ENCODE data around the gene LRRC57.

Gene LRRC57

DNA sequence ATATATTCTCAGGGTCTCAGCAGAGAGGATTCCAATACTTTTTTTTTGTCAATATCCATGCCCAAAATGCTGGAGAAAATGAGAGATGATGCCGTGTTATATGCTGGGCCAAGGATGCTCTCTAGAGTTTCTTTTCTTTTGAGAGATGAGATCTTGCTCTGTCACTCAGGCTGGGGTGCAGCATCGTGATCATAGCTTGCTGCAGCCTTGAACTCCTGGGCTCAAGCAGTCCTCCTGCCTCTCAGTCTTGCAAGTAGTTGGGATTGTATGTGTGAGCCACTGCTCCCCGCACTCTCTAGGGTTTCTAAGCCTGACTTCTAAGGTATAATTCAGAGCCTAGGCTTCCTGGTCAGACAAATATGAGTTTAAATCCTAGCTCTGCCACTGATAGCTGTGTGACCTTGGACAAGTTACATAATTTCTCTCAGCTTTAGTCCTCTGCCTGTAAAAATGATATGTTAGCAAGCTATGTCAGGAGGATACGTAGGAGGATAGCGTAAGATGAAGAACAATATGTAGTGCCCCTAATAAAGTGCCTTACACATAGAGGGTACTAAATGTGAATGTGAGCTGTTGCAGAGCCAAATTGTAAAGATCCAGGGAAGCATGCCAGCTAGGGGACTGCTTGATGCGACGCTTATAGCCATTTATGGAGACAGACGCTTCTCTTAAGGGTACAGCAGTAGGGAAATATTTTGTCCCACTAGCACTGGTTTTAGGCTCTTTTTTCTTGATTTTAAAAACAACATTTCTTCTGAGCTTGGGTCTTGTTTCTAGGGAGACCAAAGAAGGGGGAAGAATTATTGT lies 34.2 kb upstream of the LRRC57 start:
- ATAC-seq, result no peak
- TF ChIP-seq, protein P1, sequence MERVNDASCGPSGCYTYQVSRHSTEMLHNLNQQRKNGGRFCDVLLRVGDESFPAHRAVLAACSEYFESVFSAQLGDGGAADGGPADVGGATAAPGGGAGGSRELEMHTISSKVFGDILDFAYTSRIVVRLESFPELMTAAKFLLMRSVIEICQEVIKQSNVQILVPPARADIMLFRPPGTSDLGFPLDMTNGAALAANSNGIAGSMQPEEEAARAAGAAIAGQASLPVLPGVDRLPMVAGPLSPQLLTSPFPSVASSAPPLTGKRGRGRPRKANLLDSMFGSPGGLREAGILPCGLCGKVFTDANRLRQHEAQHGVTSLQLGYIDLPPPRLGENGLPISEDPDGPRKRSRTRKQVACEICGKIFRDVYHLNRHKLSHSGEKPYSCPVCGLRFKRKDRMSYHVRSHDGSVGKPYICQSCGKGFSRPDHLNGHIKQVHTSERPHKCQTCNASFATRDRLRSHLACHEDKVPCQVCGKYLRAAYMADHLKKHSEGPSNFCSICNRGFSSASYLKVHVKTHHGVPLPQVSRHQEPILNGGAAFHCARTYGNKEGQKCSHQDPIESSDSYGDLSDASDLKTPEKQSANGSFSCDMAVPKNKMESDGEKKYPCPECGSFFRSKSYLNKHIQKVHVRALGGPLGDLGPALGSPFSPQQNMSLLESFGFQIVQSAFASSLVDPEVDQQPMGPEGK (CRISPR knock-in tag; IDR thresholded peaks at IDR 0.05; ENCODE audit: borderline replicate concordance), result no peak
- no peak for TF ChIP-seq ZC3H10 (CRISPR knock-in tag; IDR thresholded peaks at IDR 0.05)
- TF ChIP-seq ZNF8 (CRISPR knock-in tag; IDR thresholded peaks at IDR 0.05), result no peak
- TF ChIP-seq ZFP3 (CRISPR knock-in tag; IDR thresholded peaks at IDR 0.05), result no peak
- TF ChIP-seq RARB (CRISPR knock-in tag; IDR thresholded peaks at IDR 0.05), result no peak
- TF ChIP-seq, protein P2, sequence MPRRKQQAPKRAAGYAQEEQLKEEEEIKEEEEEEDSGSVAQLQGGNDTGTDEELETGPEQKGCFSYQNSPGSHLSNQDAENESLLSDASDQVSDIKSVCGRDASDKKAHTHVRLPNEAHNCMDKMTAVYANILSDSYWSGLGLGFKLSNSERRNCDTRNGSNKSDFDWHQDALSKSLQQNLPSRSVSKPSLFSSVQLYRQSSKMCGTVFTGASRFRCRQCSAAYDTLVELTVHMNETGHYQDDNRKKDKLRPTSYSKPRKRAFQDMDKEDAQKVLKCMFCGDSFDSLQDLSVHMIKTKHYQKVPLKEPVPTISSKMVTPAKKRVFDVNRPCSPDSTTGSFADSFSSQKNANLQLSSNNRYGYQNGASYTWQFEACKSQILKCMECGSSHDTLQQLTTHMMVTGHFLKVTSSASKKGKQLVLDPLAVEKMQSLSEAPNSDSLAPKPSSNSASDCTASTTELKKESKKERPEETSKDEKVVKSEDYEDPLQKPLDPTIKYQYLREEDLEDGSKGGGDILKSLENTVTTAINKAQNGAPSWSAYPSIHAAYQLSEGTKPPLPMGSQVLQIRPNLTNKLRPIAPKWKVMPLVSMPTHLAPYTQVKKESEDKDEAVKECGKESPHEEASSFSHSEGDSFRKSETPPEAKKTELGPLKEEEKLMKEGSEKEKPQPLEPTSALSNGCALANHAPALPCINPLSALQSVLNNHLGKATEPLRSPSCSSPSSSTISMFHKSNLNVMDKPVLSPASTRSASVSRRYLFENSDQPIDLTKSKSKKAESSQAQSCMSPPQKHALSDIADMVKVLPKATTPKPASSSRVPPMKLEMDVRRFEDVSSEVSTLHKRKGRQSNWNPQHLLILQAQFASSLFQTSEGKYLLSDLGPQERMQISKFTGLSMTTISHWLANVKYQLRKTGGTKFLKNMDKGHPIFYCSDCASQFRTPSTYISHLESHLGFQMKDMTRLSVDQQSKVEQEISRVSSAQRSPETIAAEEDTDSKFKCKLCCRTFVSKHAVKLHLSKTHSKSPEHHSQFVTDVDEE (CRISPR knock-in tag; IDR thresholded peaks at IDR 0.05), result no peak
- no peak for TF ChIP-seq ARNTL (CRISPR knock-in tag; IDR thresholded peaks at IDR 0.05; ENCODE audit: borderline replicate concordance, low read depth)
- no peak for TF ChIP-seq SNAI2 (CRISPR knock-in tag; IDR thresholded peaks at IDR 0.05)
- TF ChIP-seq ESRRG (CRISPR knock-in tag; IDR thresholded peaks at IDR 0.05), result no peak
- TF ChIP-seq, protein P3, sequence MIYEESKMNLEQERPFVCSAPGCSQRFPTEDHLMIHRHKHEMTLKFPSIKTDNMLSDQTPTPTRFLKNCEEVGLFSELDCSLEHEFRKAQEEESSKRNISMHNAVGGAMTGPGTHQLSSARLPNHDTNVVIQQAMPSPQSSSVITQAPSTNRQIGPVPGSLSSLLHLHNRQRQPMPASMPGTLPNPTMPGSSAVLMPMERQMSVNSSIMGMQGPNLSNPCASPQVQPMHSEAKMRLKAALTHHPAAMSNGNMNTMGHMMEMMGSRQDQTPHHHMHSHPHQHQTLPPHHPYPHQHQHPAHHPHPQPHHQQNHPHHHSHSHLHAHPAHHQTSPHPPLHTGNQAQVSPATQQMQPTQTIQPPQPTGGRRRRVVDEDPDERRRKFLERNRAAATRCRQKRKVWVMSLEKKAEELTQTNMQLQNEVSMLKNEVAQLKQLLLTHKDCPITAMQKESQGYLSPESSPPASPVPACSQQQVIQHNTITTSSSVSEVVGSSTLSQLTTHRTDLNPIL (CRISPR knock-in tag; IDR thresholded peaks at IDR 0.05; ENCODE audit: low read depth), result no peak
- no peak for TF ChIP-seq ZFP30 (CRISPR knock-in tag; IDR thresholded peaks at IDR 0.05)
- no peak for TF ChIP-seq ISL1 (CRISPR knock-in tag; IDR thresholded peaks at IDR 0.05)
- no peak for TF ChIP-seq TOX (CRISPR knock-in tag; IDR thresholded peaks at IDR 0.05; ENCODE audit: borderline replicate concordance)
- no peak for TF ChIP-seq ZNF70 (CRISPR knock-in tag; IDR thresholded peaks at IDR 0.05)
- TF ChIP-seq BACH2 (CRISPR knock-in tag; IDR thresholded peaks at IDR 0.05; ENCODE audit: borderline replicate concordance), result no peak
- TF ChIP-seq, protein P4, sequence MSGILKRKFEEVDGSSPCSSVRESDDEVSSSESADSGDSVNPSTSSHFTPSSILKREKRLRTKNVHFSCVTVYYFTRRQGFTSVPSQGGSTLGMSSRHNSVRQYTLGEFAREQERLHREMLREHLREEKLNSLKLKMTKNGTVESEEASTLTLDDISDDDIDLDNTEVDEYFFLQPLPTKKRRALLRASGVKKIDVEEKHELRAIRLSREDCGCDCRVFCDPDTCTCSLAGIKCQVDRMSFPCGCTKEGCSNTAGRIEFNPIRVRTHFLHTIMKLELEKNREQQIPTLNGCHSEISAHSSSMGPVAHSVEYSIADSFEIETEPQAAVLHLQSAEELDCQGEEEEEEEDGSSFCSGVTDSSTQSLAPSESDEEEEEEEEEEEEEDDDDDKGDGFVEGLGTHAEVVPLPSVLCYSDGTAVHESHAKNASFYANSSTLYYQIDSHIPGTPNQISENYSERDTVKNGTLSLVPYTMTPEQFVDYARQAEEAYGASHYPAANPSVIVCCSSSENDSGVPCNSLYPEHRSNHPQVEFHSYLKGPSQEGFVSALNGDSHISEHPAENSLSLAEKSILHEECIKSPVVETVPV (CRISPR knock-in tag; IDR thresholded peaks at IDR 0.05), result no peak

DNA sequence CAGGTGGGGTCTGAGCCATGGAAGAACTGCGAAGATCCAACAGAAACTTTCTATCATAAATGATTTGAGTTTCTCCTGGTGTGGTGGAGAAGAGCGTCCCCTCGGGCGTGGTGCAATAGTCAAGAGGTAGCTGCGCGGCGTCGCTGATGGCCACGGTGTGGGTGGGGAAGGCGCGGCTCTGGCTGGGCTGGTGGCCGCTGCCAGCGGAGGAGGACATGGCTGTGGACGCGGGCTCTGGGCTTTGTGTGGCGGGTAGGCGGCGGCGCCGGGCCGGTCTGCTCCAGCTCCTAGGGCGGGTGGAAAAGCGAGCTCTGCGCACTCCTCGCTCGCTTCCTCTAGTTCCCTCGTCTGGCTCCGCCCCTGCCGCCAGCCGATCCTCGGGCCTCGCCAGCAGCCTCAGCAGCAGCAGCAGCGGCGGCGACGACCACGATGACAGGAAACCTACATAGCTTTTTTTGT lies 32.7 kb upstream of the LRRC57 start:
- ATAC-seq, result peak; percentile 99
- TF ChIP-seq ZFP3 (CRISPR knock-in tag; IDR thresholded peaks at IDR 0.05) (peak; percentile 23; the same call in 1 of the 2 replicates), ARNTL (CRISPR knock-in tag; IDR thresholded peaks at IDR 0.05; ENCODE audit: borderline replicate concordance, low read depth) (no peak)

DNA sequence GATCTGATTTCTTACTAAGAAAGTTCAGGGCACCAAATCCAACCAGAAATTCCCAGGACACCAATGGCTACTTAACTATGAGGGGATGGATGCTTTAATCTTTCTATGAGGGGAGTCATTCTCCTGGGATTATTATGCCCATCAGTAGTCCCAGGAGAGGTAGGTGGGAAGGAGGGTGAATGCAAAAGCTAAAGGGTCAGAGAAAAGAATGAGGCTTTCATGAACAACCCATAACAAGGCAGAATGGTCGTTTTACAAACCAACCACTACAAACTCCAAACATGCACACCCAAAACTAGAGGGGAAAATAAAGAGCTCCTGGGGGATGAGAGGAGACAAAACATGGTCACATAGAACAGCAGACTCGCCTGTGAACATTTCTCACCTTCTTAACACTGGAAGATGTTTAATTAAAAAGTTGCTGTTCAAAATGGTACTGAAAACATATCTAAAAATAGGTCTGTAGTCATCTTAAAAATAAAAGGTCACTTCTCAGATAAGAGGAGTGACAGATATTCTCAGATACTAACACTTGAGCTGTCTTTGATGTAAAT lies 30.5 kb upstream of the LRRC57 start:
- TF ChIP-seq, protein P2 (CRISPR knock-in tag; IDR thresholded peaks at IDR 0.05), result no peak
- no peak for TF ChIP-seq TCF4 (CRISPR knock-in tag; IDR thresholded peaks at IDR 0.05; ENCODE audit: borderline replicate concordance)
- TF ChIP-seq, protein P1 (CRISPR knock-in tag; IDR thresholded peaks at IDR 0.05; ENCODE audit: borderline replicate concordance), result no peak
- no peak for TF ChIP-seq ZFP3 (CRISPR knock-in tag; IDR thresholded peaks at IDR 0.05)
- TF ChIP-seq TOX (CRISPR knock-in tag; IDR thresholded peaks at IDR 0.05; ENCODE audit: borderline replicate concordance), result no peak
- TF ChIP-seq SNAI2 (CRISPR knock-in tag; IDR thresholded peaks at IDR 0.05), result no peak
- no peak for TF ChIP-seq ZNF565 (CRISPR knock-in tag; conservative IDR thresholded peaks at IDR 0.05; ENCODE audit: low read depth)
- no peak for TF ChIP-seq ESRRG (CRISPR knock-in tag; IDR thresholded peaks at IDR 0.05)
- TF ChIP-seq, protein P5, sequence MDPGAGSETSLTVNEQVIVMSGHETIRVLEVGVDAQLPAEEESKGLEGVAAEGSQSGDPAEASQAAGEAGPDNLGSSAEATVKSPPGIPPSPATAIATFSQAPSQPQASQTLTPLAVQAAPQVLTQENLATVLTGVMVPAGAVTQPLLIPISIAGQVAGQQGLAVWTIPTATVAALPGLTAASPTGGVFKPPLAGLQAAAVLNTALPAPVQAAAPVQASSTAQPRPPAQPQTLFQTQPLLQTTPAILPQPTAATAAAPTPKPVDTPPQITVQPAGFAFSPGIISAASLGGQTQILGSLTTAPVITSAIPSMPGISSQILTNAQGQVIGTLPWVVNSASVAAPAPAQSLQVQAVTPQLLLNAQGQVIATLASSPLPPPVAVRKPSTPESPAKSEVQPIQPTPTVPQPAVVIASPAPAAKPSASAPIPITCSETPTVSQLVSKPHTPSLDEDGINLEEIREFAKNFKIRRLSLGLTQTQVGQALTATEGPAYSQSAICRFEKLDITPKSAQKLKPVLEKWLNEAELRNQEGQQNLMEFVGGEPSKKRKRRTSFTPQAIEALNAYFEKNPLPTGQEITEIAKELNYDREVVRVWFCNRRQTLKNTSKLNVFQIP (CRISPR knock-in tag; IDR thresholded peaks at IDR 0.05; ENCODE audit: borderline replicate concordance, low read depth), result no peak
- no peak for TF ChIP-seq ZC3H10 (CRISPR knock-in tag; IDR thresholded peaks at IDR 0.05)
- no peak for TF ChIP-seq RARB (CRISPR knock-in tag; IDR thresholded peaks at IDR 0.05)
- ATAC-seq, result no peak
